ENCODE data around the gene SEPTIN12.

DNA sequence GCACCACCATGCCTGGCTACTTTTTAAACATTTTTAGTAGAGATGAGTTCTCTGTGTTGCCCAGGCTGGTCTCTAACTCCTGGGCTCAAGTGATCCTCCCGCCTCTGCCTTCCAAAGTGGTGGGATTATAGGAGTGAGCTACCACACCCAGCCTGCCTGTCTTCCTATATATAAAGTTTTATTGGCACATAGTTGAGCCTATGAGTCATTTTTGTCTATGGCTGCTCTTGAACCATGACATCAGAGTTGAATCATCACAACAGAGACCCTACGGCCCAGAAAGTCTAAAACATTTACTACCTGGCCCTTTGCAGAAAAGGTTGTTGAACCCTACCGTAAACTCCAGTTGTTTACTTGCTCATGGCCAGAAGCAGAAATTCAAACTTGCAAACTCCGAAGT lies 7.9 kb downstream of the SEPTIN12 start:
- TF ChIP-seq, protein P1, sequence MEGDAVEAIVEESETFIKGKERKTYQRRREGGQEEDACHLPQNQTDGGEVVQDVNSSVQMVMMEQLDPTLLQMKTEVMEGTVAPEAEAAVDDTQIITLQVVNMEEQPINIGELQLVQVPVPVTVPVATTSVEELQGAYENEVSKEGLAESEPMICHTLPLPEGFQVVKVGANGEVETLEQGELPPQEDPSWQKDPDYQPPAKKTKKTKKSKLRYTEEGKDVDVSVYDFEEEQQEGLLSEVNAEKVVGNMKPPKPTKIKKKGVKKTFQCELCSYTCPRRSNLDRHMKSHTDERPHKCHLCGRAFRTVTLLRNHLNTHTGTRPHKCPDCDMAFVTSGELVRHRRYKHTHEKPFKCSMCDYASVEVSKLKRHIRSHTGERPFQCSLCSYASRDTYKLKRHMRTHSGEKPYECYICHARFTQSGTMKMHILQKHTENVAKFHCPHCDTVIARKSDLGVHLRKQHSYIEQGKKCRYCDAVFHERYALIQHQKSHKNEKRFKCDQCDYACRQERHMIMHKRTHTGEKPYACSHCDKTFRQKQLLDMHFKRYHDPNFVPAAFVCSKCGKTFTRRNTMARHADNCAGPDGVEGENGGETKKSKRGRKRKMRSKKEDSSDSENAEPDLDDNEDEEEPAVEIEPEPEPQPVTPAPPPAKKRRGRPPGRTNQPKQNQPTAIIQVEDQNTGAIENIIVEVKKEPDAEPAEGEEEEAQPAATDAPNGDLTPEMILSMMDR (IDR thresholded peaks at IDR 0.05): no peak
- TF ChIP-seq POLR2A (IDR thresholded peaks at IDR 0.05) (no peak), POLR2AphosphoS5 (IDR thresholded peaks at IDR 0.05) (no peak)
